ENCODE results near the gene SNX7. TPM values are rescaled to one million over a fixed set of nuclear protein-coding genes. Genes with fewer than 3 reads are reported as not detected.

Gene SNX7
- total and polyA plus RNA-seq, 7 donors: 1.6 to 4.1 (median 1.8) TPM

DNA sequence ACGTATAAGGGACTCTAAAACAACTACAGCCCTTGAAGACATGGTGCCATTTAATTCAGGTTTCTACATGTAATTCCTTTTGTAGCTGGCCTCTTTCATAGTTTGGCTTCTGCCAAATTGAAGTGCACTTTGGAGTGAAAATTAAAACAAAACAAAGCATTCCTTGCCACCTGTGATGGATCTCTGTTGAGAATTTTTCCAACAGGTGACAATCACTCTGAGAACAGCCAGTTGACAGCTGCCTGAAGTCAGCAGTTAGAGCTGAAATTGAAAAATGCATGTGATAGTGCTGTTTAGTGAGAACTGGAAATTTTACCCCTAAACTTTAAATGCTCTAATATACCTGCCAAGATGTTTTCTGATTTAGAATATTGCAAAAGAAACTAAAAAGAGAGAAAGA, 134.5 kb downstream of the SNX7 start:
- no peak for ATAC-seq
- no peaks in the 10 kb centered on the region for H3K9me3 ChIP-seq
- H3K4me3 ChIP-seq: no peak overlapping the region
- H3K27me3 ChIP-seq (ENCODE audit: insufficient read depth in 3 of 3, low read length in 2 of 3): no peaks in the 10 kb centered on the region
- 67 to 78% (median 71%) methylated on average over 1 of the region's 1 CpG for WGBS, 3 donors
- no peak overlapping the region for H3K27ac ChIP-seq
- H3K36me3 ChIP-seq (ENCODE audit: insufficient read depth in 1 of 2, low read depth in 1 of 2): no peaks in the 10 kb centered on the region
- intact Hi-C loops (cut with DNase I): no loop called here
- no peaks in the 10 kb centered on the region for H3K4me1 ChIP-seq
- TF ChIP-seq, protein P1, sequence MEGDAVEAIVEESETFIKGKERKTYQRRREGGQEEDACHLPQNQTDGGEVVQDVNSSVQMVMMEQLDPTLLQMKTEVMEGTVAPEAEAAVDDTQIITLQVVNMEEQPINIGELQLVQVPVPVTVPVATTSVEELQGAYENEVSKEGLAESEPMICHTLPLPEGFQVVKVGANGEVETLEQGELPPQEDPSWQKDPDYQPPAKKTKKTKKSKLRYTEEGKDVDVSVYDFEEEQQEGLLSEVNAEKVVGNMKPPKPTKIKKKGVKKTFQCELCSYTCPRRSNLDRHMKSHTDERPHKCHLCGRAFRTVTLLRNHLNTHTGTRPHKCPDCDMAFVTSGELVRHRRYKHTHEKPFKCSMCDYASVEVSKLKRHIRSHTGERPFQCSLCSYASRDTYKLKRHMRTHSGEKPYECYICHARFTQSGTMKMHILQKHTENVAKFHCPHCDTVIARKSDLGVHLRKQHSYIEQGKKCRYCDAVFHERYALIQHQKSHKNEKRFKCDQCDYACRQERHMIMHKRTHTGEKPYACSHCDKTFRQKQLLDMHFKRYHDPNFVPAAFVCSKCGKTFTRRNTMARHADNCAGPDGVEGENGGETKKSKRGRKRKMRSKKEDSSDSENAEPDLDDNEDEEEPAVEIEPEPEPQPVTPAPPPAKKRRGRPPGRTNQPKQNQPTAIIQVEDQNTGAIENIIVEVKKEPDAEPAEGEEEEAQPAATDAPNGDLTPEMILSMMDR (IDR thresholded peaks at IDR 0.05): no peak
- no peak for DNase-seq

DNA sequence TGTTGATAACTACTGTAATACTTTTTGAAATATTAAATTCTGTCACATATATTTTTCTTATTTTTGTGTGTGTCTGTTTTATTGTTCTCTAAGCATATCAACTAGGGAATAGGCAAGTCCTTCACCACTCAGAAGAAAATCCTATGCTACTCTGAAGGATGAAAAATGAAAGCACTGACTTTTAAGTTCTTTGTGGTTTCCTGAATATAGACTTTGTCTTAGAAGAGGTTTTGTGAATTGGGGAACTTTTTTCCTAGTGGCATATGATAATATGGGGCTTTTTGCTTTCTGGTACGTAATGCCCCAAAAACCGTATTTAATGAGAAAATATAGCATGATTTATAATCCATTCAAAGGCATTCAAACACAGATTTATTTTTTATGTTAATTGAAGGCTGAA, 136.0 kb downstream of the SNX7 start:
- WGBS, 3 donors: 78 to 83% (median 80%) methylated on average over 2 of the region's 2 CpGs
- DNase-seq: no peak
- no peaks in the 10 kb centered on the region for H3K4me1 ChIP-seq
- no peaks in the 10 kb centered on the region for H3K36me3 ChIP-seq (ENCODE audit: insufficient read depth in 1 of 2, low read depth in 1 of 2)
- H3K4me3 ChIP-seq: no peak overlapping the region
- TF ChIP-seq, protein P1 (IDR thresholded peaks at IDR 0.05): no peak
- H3K27me3 ChIP-seq (ENCODE audit: insufficient read depth in 3 of 3, low read length in 2 of 3): no peaks in the 10 kb centered on the region
- intact Hi-C loops (cut with DNase I): no loop called here
- H3K27ac ChIP-seq: no peak overlapping the region
- no peaks in the 10 kb centered on the region for H3K9me3 ChIP-seq
- no peak for ATAC-seq

Data from psoas muscle (tissue), 8 donors.